ENCODE data around the gene TFEC. TPM values are rescaled to one million over a fixed set of nuclear protein-coding genes. Genes with fewer than 3 reads are reported as not detected.
"Not testable (repeated sequence)": the region's sequence is repeated elsewhere in the genome, so short reads cannot be mapped to it uniquely, and the experiment has no call there.

TFEC gene
- total RNA-seq, 1 donor from 2014 or later: 39.7 TPM

DNA sequence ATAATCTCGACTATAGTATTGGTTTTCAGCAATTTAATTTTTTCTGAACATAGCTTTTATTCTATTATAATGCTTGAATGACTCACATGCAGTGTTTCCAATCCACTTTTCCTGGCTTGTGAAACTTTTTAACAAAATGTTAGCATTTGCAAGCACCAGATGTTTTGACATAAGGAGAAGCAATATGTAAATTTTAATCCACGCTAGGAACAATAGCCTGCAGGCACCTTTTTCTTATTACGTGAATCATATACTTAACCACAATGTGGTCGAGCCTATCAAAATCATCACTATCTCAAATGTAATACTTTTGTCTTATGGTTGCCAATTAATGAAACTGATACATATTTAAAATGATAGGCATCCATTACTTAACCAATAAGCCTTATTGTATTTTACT is 97.1 kb downstream of the TFEC start:
- Mint-ChIP-seq H3K27ac (no peak overlapping the region), H3K4me1 (no peaks in the 10 kb centered on the region), H3K36me3 (ENCODE audit: low read depth) (no peaks in the 10 kb centered on the region), H3K4me3 (no peak overlapping the region), H3K27me3 (no peaks in the 10 kb centered on the region), H3K9me3 (peaks cover 2% of the 10 kb centered on the region)
- no peak for DNase-seq
- TF ChIP-seq, protein P1, sequence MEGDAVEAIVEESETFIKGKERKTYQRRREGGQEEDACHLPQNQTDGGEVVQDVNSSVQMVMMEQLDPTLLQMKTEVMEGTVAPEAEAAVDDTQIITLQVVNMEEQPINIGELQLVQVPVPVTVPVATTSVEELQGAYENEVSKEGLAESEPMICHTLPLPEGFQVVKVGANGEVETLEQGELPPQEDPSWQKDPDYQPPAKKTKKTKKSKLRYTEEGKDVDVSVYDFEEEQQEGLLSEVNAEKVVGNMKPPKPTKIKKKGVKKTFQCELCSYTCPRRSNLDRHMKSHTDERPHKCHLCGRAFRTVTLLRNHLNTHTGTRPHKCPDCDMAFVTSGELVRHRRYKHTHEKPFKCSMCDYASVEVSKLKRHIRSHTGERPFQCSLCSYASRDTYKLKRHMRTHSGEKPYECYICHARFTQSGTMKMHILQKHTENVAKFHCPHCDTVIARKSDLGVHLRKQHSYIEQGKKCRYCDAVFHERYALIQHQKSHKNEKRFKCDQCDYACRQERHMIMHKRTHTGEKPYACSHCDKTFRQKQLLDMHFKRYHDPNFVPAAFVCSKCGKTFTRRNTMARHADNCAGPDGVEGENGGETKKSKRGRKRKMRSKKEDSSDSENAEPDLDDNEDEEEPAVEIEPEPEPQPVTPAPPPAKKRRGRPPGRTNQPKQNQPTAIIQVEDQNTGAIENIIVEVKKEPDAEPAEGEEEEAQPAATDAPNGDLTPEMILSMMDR (IDR thresholded peaks at IDR 0.05): no peak
- ChIA-PET POLR2A (no interaction called here), CTCF (no interaction called here)
- ATAC-seq (ENCODE audit: low read depth): no peak
- intact Hi-C loops (cut with micrococcal nuclease): no loop called here

DNA sequence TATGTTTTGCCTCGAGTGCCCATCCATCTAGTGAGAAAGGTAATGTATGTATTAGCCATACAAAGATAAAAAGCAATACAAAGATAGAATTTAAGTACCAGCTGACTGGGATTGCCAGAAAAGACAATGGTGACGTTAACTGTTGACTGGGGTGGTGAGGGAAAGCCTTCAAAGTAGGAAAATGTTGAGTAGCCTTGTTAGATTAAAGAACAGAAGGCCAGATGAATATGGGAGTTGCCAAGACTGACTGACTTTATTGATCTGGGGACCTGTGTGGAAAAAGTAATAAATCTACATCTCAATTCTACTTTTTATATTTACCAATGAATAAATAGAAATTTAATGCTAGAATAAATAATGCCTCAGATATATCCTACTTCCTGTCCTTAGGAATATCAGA is 97.7 kb downstream of the TFEC start:
- TF ChIP-seq, protein P1 (IDR thresholded peaks at IDR 0.05): no peak
- Mint-ChIP-seq H3K4me3 (no peak overlapping the region), H3K27me3 (no peaks in the 10 kb centered on the region), H3K36me3 (ENCODE audit: low read depth) (no peaks in the 10 kb centered on the region), H3K4me1 (no peaks in the 10 kb centered on the region), H3K9me3 (peaks cover 2% of the 10 kb centered on the region), H3K27ac (no peak overlapping the region)
- intact Hi-C loops (cut with micrococcal nuclease): no loop called here
- ChIA-PET POLR2A (no interaction called here), CTCF (no interaction called here)
- ATAC-seq (ENCODE audit: low read depth): no peak
- no peak for DNase-seq

DNA sequence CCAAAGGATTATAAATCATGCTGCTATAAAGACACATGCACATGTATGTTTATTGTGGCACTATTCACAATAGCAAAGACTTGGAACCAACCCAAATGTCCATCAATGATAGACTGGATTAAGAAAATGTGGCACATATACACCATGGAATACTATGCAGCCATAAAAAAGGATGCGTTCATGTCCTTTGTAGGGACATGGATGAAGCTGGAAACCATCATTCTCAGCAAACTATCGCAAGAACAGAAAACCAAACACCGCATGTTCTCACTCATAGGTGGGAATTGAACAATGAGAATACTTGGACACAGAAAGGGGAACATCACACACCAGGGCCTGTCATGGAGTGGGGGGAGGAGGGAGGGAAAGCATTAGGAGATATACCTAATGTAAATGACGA is 100.4 kb downstream of the TFEC start:
- H3K36me3 Mint-ChIP-seq (ENCODE audit: low read depth); ATAC-seq (ENCODE audit: low read depth): not testable (repeated sequence)

DNA sequence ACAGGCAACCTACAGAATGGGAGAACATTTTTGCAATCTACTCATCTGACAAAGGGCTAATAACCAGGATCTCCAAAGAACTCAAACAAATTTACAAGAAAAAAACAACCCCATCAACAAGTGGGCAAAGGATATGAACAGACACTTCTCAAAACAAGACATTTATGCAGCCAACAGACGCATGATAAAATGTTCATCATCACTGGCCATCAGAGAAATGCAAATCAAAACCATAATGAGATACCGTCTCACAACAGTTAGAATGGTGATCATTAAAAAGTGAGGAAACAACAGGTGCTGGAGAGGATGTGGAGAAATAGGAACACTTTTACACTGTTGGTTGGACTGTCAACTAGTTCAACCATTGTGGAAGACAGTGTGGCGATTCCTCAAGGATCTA is 100.8 kb downstream of the TFEC start:
- CTCF ChIA-PET: not testable (repeated sequence)

More for the DNA sequence above, 100.4 kb downstream of the TFEC start:
- DNase-seq; POLR2A ChIA-PET; H3K9me3 Mint-ChIP-seq; intact Hi-C loops (cut with micrococcal nuclease); H3K4me1 Mint-ChIP-seq; H3K27me3 Mint-ChIP-seq; H3K4me3 Mint-ChIP-seq; H3K27ac Mint-ChIP-seq; CTCF ChIA-PET: not testable (repeated sequence)

DNA sequence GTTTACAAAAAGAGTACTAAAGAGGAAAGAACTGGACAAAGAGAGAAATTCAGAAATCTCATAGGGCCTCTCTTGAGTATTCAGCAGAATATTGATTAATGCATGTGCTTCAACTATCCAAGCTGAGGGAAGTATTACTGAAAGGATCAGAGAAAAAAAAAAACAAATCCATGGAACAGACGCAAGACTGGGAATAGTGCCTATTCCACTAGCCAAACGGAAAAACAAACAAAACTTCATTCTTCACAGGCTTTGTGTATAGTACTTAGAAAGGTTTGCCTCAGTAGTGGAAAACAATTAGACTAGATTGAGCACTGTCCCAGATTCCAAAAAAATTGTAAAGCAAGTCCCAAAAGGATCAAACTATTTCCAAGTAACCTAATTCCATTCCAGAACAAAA is 106.2 kb downstream of the TFEC start:
- no peak overlapping the region for H3K4me3 Mint-ChIP-seq
- ChIA-PET POLR2A (interaction anchor here (0.6 kb wide), 1 partner anchor 967 kb away, joined by 3 read pairs; no protein-coding TSS in a partner anchor), CTCF (no interaction called here)
- DNase-seq (no peak), ATAC-seq (ENCODE audit: low read depth) (no peak)
- no peak overlapping the region for H3K27ac Mint-ChIP-seq
- no peaks in the 10 kb centered on the region for H3K27me3 Mint-ChIP-seq
- no peaks in the 10 kb centered on the region for H3K4me1 Mint-ChIP-seq
- H3K36me3 Mint-ChIP-seq (ENCODE audit: low read depth): no peaks in the 10 kb centered on the region
- intact Hi-C loops (cut with micrococcal nuclease): no loop called here
- TF ChIP-seq, protein P1 (IDR thresholded peaks at IDR 0.05): no peak
- H3K9me3 Mint-ChIP-seq: no peaks in the 10 kb centered on the region

More for the DNA sequence above, 100.8 kb downstream of the TFEC start:
- H3K27me3 Mint-ChIP-seq; H3K4me1 Mint-ChIP-seq; DNase-seq; H3K27ac Mint-ChIP-seq; POLR2A ChIA-PET; H3K36me3 Mint-ChIP-seq (ENCODE audit: low read depth); intact Hi-C loops (cut with micrococcal nuclease); ATAC-seq (ENCODE audit: low read depth); H3K4me3 Mint-ChIP-seq; H3K9me3 Mint-ChIP-seq: not testable (repeated sequence)

DNA sequence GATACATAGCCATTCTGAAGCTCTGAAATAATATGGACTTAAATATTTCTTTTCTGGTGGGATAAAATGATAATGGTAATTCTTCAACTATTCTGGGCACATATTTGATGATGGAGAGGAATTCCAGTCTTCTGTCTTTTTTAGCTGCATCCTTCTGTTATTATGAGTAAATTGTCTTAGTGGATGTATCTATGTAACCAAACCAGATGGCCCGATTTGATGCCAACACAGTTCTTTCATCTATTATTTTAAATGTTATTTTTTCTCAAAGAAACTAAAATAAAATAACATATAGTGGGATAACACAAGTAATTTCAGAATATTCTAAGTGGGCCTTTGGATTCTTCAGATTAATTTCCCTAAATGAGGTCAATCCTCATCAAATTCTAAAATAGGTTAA is 110.2 kb downstream of the TFEC start:
- CTCF ChIA-PET: no interaction called here
- DNase-seq: no peak
- intact Hi-C loops (cut with micrococcal nuclease): no loop called here
- H3K27me3 Mint-ChIP-seq: no peaks in the 10 kb centered on the region
- H3K4me3 Mint-ChIP-seq: no peak overlapping the region
- ATAC-seq (ENCODE audit: low read depth): no peak
- H3K36me3 Mint-ChIP-seq (ENCODE audit: low read depth): no peaks in the 10 kb centered on the region
- no peaks in the 10 kb centered on the region for H3K4me1 Mint-ChIP-seq
- POLR2A ChIA-PET: no interaction called here
- no peaks in the 10 kb centered on the region for H3K9me3 Mint-ChIP-seq
- TF ChIP-seq, protein P1 (IDR thresholded peaks at IDR 0.05): no peak
- H3K27ac Mint-ChIP-seq: no peak overlapping the region
